Right lobe of liver (tissue), 4 donors: ENCODE results near the gene AFDN.

Source experiments
- CTCF ChIP-seq, 4 donors: fragments of 200-600 bp in 3 of 4; fragments of 450-650 bp in 1 of 4; IDR thresholded peaks; one replicate each; pipeline versions ENCODE4 v1.5.1 to v1.8.0; 2016 to 2022; ENCODE audit warnings: antibody characterized with exemption in 4 of 4, mild to moderate bottlenecking in 2 of 4
- POLR2A ChIP-seq: fragments of 450-650 bp; IDR thresholded peaks from one replicate; pipeline ENCODE4 v1.6.1; 2017; ENCODE audit warnings: antibody characterized with exemption, mild to moderate bottlenecking
- donor health status: DM: no; HTN: no; CAD: no.
- donor health status: DM: no; HTN: no; CAD: no.
- donor health status: DM: no; HTN: yes; CAD: no.

- TF ChIP-seq CTCF (IDR thresholded peaks at IDR 0.05) (no peak), POLR2A (no peak)
Measured at GRCh38 chr6:167828325-167828956, 1.7 kb downstream of the AFDN start.
